Stimulated activated CD4-positive, alpha-beta T cell treated with anti-CD3 and anti-CD28 coated beads, Interleukin-1b, Interleukin-23, amount 100 ng/mL, for 48 hours (primary cell): Measurements from ENCODE around the gene NCKIPSD.
A peak's percentile ranks its signal among the peaks of the same experiment; 100 is the strongest.
"Not testable (repeated sequence)": the region's sequence is repeated elsewhere in the genome, so short reads cannot be mapped to it uniquely, and the experiment has no call there.

Experiments
- DNase-seq: peaks from one replicate; pipeline ENCODE4 v3.0.0-alpha.2; 2020

The NCKIPSD gene

DNA sequence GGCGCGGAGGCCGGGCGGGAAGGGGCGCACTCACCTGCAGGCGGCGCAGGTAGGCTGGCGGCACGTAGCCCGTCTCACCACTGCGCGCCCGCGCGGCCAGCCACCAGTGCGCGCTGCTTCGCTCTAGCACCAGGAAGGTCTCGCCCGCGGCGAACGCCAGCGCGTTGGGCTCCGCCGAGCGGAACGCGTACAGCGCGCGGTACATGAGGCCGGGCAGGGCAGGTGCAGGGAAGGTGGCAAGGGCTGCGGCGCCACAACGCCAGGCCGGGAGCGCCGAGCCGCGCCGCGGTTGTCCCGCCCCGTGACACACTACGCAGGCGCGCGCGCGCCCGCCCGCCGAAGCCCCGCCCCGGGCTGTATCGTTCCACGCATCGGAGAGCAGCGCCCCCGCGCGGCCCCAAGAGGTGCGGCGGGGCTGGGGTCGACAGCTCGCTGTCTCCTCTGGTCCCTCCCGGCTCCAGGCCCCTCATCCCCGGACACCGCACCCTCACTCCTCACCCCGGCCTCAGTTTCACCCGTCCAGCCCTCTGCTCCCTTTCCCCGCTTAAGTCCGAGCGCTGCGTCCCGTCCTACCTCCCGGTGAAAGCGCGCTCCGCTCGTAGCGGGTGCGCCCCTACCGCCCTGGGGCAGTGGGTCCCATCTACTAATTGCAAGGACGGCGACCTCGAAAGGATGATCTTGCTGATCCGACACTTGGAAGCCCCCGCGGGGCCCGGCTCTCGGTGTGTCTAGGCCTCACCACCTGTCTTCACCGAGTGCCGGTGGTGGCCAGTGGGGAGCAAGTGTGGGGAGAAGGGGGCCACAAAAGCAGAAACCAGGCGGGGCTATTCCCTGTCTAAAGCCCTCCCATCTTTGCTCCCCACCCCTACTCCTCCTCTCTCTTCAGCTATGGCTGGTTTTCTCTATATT lies at the start of gene NCKIPSD:
TSS of gene NCKIPSD (minus strand) at position 313 of the 909 bp plus-strand sequence. CDS start at position 205, 108 bp downstream.
- DNase-seq, result peak; percentile 88

DNA sequence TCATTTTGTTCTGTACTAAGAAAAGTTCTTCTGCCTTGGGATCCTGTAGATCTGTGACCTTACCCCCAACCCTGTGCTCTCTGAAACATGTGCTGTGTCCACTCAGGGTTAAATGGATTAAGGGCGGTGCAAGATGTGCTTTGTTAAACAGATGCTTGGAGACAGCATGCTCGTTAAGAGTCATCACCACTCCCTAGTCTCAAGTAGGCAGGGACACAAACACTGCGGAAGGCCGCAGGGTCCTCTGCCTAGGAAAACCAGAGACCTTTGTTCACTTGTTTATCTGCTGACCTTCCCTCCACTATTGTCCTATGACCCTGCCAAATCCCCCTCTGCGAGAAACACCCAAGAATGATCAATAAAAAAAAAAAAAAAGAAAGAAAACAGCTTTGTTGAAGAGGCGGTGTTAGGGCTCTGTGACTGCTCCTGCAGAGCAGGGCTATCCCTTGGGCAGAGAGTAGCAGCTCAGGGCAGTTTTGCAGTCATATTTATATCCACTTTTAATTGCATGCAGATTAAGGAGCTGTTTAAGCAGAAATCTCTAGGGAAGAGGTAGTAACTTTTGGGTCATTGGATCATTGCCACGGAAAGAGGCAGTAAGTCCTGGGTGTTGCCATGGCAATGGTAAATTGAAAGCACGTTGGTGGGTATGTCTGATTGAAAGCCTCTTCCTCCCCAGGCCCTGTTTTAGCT lies 49.5 kb upstream of the NCKIPSD start:
- DNase-seq, result not testable (repeated sequence)

DNA sequence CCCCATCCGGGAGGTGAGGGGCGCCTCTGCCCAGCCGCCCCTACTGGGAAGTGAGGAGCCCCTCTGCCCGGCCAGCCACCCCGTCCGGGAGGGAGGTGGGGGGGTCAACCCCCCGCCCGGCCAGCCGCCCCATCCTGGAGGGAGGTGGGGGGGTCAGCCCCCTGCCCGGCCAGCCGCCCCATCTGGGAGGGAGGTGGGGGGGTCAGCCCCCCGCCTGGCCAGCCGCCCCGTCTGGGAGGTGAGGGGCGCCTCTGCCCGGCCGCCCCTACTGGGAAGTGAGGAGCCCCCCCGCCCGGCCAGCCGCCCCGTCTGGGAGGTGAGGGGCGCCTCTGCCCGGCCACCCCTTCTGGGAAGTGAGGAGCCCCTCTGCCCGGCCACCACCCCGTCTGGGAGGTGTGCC lies 48.8 kb upstream of the NCKIPSD start:
- DNase-seq, result not testable (repeated sequence)

DNA sequence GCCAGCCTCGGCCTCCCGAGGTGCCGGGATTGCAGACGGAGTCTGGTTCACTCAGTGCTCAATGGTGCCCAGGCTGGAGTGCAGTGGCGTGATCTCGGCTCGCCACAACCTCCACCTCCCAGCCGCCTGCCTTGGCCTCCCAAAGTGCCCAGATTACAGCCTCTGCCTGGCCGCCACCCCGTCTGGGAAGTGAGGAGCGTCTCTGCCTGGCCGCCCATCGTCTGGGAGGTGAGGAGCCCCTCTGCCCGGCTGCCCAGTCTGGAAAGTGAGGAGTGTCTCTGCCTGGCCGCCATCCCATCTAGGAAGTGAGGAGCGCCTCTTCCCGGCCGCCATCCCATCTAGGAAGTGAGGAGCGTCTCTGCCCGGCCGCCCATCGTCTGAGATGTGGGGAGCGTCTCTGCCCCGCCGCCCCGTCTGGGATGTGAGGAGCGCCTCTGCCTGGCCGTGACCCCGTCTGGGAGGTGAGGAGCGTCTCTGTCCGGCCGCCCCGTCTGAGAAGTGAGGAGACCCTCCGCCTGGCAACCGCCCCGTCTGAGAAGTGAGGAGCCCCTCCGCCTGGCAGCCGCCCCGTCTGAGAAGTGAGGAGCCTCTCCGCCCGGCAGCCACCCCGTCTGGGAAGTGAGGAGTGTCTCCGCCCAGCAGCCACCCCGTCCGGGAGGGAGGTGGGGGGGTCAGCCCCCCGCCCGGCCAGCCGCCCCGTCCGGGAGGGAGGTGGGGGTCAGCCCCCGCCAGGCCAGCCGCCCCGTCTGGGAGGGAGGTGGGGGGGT lies 48.2 kb upstream of the NCKIPSD start:
- DNase-seq, result not testable (repeated sequence)

DNA sequence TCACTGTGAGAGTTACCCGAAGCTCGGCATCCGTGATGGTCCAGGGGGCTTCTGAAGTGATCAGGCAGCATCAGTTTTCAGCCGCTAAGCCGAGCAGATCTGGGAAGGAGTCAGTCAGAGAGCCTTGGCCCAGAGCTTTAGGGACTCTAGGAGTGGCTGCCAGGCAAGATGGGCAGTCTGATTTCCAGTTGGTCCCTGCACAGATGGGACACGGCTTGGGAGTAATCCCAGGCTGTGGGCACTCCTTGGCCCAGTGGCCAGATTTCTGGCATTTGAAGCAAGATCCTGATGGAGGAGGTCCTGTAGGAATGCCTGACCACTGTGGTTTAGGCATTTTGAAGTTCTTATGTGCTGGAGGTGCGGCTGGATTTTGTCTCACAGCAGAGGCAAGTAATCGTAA lies 41.8 kb upstream of the NCKIPSD start:
- no peak for DNase-seq

DNA sequence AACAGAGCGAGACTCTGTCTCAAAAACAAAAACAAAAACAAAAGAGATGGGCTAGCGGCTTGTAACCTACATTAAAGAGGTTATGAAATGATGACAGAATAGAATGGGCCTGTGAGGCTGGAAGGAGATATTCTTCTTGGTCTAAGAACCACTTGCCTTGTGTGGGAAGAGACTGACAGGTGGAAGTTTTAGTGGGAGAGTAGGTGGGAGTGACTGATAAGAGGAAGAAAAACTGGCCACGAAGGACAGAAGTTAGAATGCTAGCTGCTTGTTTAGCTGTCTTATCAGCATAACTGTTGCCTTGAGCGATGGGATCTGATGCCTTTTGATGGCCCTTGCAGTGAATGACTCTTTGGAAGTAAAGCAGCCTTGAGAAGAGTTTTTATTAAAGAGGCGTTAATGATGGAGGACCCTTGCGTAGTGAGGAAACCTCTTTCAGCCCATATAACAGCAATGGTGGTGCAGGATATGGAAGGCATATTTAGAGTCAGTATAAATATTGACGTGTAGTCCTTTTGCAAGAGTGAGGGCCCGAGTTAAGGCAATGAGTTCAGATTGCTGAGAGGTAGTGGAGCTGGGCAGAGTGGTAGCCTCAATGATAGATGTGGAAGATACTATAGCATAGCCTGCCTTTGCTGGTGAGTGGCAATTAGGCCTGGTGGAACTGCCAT lies 39.6 kb upstream of the NCKIPSD start:
- not testable (repeated sequence) for DNase-seq

DNA sequence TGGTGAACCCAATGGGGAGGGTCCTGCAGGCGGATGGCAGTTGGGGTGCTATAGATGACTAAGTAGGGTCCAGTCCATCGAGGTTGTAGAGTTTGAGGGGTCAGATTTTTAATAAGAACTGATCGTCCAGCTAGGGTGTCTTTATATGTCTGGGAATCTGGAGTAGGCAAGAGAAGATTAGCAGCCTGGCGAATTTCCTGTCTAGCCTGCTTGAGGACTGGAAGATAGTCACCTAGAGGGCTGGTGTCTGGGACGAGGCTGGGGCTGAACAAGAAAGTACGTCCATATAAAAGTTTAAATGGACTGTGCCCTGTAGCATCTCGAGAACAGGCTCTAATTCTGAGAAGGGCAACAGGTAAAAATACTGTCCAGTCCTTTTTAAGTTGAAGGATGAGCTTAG lies 38.0 kb upstream of the NCKIPSD start:
- no peak for DNase-seq

DNA sequence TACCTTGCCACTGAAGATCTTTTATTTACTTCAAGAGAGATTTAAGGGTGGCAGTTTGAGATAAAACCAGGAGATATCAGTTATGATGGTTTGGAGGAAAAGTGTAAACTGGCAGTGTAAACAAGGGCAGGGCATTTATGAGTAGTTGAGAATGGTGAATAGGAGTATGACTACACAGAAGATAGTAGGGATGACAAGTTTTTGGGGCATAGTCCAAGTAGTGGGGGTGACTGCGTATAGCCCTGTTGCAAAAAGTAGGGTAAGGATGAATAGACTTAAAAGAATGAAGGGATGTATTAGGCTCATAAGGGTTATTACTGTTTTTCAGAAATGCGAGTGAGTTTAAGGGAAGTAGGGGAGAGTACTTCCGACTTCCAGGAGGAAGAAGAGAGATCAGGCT lies 37.6 kb upstream of the NCKIPSD start:
- not testable (repeated sequence) for DNase-seq

DNA sequence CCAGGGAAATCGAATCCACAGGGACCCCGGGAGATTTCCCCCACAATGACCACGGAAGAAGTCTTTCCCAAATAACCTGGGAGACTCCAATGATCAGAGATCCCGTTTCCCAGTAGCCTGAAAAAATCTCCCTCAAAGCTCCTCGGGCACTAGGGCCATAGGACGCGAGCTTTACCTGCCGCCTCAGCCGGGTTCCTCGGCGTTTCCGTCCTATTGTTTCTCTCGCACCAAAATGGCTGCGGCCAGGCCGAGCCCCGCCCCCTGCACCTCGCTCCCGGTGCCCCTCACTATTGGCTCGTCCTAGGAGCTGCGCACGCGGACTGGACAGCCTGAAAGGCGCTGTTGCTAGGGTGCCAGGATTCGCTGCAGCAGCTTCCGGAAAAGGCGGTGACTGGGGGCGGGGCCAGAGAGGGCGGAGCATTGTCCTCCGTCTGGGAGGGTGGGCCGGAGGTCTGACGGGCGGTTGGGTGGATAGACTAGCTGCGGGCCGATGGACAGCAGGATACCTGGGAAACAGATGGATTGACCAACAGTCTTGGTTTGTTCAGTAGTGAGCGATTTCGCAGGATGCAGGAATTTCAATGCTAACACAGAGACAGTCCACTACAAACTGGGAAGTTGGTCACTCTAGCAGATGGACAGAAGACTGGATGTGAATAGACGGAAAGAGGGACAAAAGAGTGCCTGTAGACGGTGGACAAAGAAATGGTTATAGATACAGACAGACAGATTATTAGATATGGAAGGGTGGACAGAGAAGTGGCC lies 31.4 kb upstream of the NCKIPSD start, which contains the start of gene IP6K2:
TSS of gene IP6K2 (minus strand) at position 240 of the 765 bp plus-strand sequence. CDS start 21,930 bp downstream, outside the sequence.
- DNase-seq, result peak; percentile 99

DNA sequence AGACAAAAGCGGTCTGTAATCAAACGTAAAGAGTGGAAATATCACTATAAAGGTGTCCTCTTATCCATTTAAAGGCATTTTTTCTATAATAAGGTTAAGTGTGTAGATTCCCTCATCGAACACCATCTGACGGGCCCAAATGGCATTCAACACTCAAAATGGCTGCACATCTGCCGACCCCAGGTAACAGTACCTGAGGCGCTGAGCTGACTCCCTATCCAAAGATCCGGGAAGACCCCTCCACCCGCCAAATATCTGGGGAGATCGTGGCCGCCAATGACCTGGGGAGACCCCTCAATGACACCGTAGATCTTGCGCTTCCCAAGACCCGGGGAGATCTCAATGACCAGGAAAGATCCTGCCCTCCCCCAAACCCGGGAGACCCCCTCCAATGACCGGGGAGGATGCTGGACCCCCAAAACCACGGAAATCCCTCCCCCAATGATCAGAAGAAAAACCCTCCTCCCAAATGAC lies 30.8 kb upstream of the NCKIPSD start:
- DNase-seq, result peak; percentile 30

DNA sequence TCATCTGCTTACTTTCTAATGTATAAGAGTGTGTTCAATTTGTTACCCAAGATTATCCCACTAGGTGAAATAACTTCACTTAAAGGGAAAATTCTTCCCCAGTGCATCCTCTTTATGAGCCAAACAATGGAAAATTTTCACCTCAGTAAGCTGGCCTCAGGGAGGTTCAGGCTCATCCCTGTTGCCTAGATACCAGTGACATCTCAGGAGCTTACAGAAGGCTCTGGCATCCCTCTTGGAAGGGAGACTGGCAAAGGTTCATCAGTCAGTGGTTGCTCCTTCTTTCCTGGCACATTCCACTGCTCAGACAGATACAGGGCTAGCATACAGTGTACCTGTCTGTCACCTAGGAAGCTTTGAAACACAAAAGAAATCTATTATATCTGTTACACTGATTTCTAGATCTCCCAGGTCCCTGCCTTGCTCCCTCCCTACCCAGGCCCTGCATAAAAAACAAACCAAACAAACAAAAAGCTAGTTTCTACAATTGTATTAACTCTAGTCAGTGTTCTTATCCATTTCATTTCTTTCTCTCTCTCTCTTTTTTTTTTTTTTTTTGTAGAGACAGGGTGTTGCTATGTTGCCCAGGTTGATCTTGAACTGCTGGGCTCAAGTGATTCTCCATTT lies 29.6 kb upstream of the NCKIPSD start:
- no peak for DNase-seq

DNA sequence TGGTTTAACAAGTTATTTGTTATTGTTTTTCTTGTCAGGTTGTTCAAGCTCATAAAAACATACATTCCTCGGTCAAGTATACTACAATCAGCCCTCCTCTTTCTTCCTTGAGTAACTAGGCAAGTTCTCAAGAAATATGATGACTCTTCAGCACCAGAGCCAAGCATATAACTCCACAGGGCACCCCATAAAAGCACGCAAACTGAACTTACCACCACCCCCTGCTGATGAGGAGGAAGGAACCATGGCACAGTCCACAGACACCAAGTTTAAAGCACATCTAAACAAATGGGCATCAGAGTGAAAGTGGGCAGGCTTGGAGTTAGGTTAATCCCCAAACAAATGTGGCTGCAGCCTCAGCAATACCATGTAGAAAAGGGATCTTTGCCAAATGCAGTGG lies 26.0 kb upstream of the NCKIPSD start:
- no peak for DNase-seq

DNA sequence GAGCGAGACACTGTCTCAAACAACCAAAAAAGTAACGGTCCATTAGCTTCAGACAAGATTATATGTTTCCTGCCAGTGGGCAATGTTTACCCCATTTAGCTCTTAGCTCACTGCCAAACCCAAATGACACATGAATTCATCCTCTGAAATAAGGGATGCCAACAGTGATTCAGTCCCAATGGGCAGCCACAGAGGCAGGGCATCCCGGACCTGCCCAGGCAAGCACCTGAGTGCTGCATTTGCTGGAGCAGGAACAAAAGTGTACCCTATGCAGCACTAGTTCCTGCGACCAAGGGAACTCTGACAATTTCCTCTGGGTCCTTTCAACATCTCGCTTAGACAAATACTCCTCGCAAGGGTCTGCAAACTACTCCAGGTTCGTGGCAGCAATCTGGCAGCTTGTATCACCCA lies 23.3 kb upstream of the NCKIPSD start:
- no peak for DNase-seq

DNA sequence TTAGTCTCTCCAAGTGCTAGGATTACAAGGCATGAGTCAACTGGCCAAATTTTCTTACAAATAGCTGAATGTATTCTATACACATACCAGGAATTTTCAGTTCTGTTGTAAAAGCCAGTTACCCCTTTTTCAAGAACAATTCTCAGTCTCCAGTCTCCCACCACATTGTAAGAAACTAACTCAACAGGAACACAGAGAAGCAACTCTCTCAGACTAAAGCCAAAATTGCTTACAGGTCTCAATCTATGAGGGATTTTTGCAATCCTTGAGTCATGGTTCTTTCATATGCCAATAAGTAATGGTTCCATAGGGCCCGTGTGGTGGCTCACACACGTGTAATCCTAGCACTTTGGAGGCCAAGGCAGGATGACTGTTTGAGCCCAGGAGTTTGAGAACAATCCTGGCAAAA lies 22.8 kb upstream of the NCKIPSD start:
- DNase-seq, result no peak

DNA sequence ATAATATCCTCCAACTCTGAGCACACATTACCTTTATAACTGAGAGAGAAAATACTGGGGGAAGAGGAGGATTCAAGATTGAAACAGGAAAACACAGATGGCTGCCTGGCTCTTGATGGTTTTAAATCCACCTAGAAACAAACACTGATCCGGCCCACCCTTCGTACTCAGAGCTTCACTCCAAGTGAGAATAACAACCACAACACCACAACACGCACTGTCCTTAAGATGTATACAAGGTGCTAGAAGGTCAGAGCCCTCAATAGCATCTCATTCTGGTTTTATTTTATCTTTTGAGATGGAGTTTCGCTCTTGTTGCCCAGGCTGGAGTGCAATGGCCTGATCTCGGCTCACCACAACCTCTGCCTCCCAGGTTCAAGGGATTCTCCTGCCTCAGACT lies 21.4 kb upstream of the NCKIPSD start:
- DNase-seq, result no peak

DNA sequence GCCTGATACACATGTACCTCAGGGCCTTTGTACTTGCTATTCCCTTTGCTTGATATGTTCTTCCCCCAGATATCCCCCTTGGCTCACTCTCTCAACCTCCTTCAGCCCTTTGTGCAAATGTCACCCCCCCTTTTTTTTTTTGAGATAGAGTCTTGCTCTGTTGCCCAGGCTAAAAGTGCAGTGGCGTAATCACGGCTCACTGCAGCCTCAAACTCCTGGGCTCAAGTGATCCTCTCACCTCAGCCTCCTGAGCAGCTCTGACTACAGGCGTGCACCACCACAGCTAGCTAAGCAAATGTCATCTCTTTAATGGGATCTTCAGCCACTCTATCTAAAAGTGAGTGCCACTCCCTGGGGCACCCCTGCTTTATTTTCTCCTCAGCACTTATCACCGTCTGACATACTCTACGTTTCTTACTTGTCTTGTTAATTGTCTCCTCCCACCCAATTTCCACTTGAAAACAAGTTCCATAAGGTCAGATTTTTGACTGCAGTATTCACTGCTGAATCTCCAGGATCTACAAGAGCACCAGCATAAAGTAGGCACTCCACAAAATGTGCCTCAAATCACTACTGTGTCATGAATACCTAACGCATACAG lies 16.7 kb upstream of the NCKIPSD start:
- DNase-seq, result no peak

DNA sequence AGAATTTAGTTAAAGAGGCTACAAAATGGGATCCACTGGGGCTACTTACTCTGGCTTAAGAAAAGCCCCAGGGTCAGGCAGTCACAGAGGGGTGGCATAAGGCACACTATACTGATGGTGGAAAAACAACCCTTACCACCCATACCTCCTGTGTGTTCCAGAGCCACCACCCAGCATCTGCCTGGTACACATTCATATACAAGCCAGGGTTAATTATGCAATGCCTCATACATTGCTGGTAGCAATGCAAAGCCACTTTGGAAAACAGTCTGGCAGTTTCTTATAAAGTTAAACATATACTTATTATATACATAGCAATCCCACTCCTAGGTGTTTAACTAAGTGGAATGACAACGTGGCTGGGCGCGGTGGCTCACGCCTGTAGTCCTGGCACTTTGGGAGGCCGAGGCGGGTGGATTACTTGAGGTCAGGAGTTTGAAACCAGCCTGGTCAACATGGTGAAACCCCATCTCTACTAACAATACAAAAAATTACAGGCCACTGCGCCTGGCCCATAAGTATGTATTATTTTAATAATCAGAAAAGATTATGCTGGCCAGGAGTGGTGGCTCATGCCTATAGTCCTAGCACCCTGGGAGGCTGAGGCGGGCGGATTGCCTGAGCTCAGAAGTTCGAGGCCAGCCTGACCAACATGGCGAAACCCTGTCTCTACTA lies 15.2 kb upstream of the NCKIPSD start:
- DNase-seq, result no peak

DNA sequence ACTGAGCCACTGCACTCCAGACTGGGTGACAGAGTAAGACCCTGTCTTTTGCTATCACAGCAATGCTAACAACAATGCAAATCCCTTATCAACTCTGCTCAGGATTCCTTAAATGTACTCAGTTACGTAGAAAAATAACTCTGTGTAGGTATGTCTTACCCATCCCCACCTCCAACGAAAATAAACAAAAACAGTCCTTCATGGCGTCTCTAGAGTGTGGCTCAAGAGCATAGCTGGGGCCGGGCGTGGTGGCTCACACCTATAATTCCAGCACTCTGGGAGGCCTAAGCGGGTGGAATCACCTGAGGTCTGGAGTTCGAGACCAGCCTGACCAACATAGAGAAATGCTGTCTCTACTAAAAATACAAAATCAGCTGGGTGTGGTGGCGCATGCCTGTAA lies 13.2 kb upstream of the NCKIPSD start:
- DNase-seq, result no peak

DNA sequence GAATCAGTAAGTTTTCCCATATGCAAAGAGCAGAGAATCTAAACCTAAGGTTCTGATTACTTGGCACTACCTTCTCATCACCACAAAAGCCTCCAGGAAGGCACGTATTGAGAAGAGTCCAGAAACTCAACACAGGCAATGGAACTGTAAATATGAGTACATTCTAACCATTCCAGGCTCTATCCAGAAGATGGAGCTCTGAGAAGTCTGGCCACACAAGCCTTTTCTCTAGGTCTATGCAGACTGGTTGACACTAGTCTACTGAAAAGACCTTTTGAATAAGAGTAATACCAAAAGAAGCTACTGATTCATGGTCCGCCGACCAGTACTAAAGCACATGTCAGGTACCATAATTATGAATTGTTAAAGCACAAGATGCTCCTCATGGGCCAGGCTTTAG lies 12.2 kb upstream of the NCKIPSD start:
- DNase-seq, result no peak

DNA sequence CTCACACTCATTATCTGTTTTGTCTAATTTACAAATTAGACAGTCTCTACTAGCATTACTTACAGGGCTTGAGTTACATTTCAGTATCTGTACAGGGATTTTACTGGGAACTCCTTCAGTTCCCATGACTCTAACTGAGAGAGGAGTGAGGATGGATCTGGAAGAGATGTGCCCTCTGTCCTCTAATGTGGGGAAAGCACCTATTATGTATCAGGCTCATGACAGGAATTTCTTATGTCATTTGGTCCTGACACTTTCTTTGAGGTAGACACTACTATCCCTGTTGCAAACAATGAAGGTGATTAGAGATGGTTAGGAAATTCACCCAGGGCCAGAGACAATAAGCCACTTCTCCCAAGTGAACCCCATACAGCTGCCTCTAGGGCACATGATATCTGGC lies 10.9 kb upstream of the NCKIPSD start:
- DNase-seq, result no peak
